ENCODE results near the gene CFAP97D1.

The CFAP97D1 gene

GRCh38 chr17:43808076-43808475 lies 27.8 kb downstream of the CFAP97D1 start:
- TF ChIP-seq, protein P1, sequence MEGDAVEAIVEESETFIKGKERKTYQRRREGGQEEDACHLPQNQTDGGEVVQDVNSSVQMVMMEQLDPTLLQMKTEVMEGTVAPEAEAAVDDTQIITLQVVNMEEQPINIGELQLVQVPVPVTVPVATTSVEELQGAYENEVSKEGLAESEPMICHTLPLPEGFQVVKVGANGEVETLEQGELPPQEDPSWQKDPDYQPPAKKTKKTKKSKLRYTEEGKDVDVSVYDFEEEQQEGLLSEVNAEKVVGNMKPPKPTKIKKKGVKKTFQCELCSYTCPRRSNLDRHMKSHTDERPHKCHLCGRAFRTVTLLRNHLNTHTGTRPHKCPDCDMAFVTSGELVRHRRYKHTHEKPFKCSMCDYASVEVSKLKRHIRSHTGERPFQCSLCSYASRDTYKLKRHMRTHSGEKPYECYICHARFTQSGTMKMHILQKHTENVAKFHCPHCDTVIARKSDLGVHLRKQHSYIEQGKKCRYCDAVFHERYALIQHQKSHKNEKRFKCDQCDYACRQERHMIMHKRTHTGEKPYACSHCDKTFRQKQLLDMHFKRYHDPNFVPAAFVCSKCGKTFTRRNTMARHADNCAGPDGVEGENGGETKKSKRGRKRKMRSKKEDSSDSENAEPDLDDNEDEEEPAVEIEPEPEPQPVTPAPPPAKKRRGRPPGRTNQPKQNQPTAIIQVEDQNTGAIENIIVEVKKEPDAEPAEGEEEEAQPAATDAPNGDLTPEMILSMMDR (IDR thresholded peaks at IDR 0.05), result no peak

DNA sequence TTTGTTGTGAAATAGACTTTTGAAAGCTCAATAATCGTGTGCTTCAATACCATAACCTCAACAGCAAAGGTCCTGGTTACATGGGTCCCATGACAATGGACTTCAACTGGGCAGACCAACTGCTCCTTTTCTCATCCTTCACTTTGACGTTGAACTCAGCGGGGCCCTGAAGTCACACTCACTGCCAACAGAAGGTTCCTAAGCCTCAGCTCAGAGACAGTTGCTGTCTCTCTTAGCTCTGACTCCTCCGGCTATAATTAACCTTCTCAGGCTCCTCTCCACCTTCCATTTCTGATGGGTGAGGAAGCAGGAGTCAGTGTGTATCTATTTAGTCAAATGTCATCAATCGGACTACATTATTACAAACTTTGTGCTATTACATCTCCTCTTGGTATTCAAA lies 28.9 kb downstream of the CFAP97D1 start:
- TF ChIP-seq, protein P1 (IDR thresholded peaks at IDR 0.05), result no peak

GRCh38 chr17:43810226-43810715 lies 30.0 kb downstream of the CFAP97D1 start:
- TF ChIP-seq, protein P1 (IDR thresholded peaks at IDR 0.05), result no peak

DNA sequence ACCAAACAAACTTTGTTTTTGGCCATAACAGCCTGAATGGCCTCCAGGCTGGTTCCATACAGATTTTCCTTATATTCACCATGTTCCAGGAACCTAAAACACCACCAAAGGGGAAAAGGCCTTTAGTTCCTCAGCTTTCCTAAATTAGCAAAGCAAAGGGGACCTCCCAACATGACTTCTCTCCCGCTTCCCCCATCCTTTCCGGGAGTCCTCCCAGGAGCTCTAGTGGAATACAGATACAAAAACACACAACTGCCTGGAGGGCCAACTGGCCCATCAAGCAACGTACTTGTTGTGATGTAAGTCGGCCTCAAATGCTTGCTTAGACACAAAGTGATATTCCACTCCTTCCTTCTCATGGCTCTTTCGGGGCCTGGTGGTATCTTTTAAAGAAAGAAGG lies 30.6 kb downstream of the CFAP97D1 start:
- TF ChIP-seq, protein P1 (IDR thresholded peaks at IDR 0.05), result no peak

GRCh38 chr17:43812396-43813265 lies 32.4 kb downstream of the CFAP97D1 start:
- TF ChIP-seq, protein P1 (IDR thresholded peaks at IDR 0.05), result no peak

DNA sequence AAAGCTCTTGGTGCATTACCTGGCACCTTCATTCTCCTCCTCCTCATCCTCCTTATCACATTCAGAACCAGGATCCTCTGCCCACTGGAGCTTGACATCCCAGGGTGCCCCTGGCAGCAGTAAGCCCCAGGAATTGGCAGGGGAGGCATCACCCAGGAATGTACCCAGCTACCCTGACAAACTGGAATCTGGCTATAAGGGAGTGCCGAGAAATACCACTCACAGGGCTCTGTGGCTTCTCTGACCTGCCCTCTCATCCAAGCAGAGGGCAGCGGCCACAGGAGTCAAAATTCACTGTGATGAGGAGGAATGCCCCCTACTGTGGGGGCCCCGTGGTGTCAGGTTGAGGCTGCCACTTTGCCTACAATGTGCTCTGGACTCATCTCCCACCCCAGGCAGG lies 33.2 kb downstream of the CFAP97D1 start:
- TF ChIP-seq, protein P1 (IDR thresholded peaks at IDR 0.05), result no peak

DNA sequence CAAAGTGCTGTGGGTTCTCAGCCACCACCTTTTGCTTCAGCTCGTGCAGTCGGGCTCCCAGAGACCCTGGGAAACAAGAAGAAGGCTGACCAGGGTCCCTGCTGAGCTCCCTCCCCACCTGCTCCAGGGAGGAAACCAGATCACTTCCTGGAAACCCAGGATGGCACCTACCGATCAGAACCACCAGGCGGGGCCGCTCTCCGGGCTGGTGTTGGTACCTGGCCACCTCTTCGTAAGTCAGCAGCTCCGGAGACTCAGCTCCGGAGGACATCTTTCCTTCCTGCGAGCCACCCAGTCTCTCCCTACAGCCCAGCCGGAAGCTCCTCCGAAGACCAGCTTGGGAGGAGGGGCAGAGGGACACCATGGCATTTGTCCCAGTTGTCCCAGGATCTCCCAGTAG lies 33.8 kb downstream of the CFAP97D1 start:
- TF ChIP-seq, protein P1 (IDR thresholded peaks at IDR 0.05), result no peak
